ENCODE measurements around the gene PARVG.
A peak's percentile ranks its signal among the peaks of the same experiment; 100 is the strongest.

Gene PARVG

DNA sequence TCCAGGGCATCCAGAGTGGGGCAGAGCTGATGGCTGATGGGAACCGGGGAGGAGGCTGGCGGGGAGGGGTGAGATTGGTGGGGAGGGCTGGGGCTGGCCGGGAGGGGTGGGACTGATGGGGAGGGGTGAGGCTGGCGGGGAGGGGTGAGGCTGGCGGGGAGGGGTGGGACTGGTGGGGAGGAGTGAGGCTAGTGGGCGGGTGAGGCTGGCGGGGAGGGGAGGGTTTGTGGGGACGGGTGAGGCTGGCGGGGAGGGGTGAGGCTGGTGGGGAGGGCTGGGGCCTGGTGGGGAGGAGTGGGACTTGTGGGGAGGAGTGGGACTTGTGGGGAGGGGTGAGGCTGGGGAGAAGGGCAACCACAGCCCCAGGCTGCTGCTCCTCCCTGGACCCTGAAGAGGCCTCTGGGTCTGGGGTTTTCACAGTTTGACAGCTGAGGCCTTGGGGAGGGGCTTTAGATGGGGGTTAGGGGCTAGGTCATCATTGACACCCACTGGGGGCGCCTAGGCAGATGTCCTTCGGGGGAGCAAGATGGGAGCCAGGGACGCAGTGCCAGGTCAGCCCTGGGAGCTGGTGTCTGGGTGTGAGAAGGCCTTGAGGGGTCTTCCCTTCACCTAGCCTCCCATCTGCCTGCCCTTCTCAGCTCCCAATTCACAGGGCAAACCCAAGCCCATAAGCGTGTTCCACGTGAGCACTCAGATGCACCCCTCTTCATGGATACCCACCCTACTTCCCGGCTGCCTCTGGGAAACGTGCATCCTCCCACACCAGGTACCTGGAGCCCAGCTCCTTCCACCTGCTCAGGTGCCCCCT, 26.7 kb downstream of the PARVG start:
- POLR2A ChIA-PET, result no interaction called here
- no peak for TF ChIP-seq NFRKB (IDR thresholded peaks at IDR 0.05)
- no peak for TF ChIP-seq ELF4 (IDR thresholded peaks at IDR 0.05)
- TF ChIP-seq BHLHE40 (IDR thresholded peaks at IDR 0.05; ENCODE audit: borderline replicate concordance), result no peak
- no peak for TF ChIP-seq SP1 (IDR thresholded peaks at IDR 0.05)
- no peak for TF ChIP-seq FOXM1 (IDR thresholded peaks at IDR 0.05; ENCODE audit: borderline replicate concordance)
- TF ChIP-seq FOXA1 (IDR thresholded peaks at IDR 0.05), result no peak
- TF ChIP-seq LEF1 (IDR thresholded peaks at IDR 0.05; ENCODE audit: borderline replicate concordance), result no peak
- TF ChIP-seq TARDBP (IDR thresholded peaks at IDR 0.05), result no peak
- no peak for TF ChIP-seq L3MBTL2 (conservative IDR thresholded peaks at IDR 0.05)
- no peak for TF ChIP-seq CTBP1 (IDR thresholded peaks at IDR 0.05; ENCODE audit: borderline replicate concordance)
- no peak for TF ChIP-seq ZNF384 (IDR thresholded peaks at IDR 0.05)
- TF ChIP-seq, protein P1, sequence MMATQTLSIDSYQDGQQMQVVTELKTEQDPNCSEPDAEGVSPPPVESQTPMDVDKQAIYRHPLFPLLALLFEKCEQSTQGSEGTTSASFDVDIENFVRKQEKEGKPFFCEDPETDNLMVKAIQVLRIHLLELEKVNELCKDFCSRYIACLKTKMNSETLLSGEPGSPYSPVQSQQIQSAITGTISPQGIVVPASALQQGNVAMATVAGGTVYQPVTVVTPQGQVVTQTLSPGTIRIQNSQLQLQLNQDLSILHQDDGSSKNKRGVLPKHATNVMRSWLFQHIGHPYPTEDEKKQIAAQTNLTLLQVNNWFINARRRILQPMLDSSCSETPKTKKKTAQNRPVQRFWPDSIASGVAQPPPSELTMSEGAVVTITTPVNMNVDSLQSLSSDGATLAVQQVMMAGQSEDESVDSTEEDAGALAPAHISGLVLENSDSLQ (IDR thresholded peaks at IDR 0.05), result no peak
- TF ChIP-seq ARNT (IDR thresholded peaks at IDR 0.05), result no peak
- TF ChIP-seq HDGF (IDR thresholded peaks at IDR 0.05; ENCODE audit: borderline replicate concordance), result no peak
- no peak for TF ChIP-seq FOXK2 (IDR thresholded peaks at IDR 0.05)
- TF ChIP-seq SUZ12 (IDR thresholded peaks at IDR 0.05), result no peak
- CTCF ChIA-PET, result no interaction called here
- DNase-seq (ENCODE audit: extremely low spot score), result no peak

DNA sequence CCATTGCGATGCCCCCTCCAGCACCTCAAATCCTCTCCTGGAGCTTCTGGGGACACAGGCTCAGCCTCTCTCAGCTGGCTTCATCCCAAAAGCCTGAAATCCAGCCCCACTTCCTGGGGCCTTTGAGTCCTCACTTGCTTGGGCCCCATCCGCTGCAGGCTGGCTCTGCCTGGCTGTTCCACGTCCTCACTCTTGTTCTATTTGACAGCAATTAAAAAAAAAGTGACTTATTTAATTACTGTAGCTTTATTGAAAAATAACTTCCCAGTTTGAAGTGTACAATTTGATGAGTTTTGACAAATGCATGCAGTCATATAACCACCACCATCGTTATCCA, 27.2 kb downstream of the PARVG start:
- no peak for TF ChIP-seq LEF1 (IDR thresholded peaks at IDR 0.05; ENCODE audit: borderline replicate concordance)
- ChIA-PET CTCF (no interaction called here), POLR2A (no interaction called here)
- DNase-seq (ENCODE audit: extremely low spot score), result no peak

DNA sequence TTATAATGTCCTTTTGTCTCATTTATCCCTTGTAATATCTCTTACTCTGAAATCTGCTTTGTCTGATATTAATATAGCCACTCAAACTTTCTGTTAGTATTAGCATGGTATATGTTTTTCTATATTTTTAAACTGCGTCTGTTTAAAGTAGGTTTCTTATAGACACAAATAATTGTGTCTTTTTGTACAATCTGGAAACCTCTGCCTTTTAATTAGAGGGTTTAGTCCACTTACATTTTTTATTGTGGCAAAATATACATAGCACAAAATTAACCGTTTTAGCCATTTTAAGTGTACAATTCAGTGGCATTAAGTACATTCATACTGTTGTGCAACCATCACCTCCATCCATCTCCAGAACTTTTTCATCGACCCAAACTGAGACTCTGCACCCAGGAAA, 28.6 kb downstream of the PARVG start:
- TF ChIP-seq SP1 (IDR thresholded peaks at IDR 0.05) (no peak), NFRKB (IDR thresholded peaks at IDR 0.05) (no peak), FOXM1 (IDR thresholded peaks at IDR 0.05; ENCODE audit: borderline replicate concordance) (no peak), BHLHE40 (IDR thresholded peaks at IDR 0.05; ENCODE audit: borderline replicate concordance) (no peak), L3MBTL2 (conservative IDR thresholded peaks at IDR 0.05) (no peak), CTBP1 (IDR thresholded peaks at IDR 0.05; ENCODE audit: borderline replicate concordance) (no peak), SUZ12 (IDR thresholded peaks at IDR 0.05) (no peak), HDGF (IDR thresholded peaks at IDR 0.05; ENCODE audit: borderline replicate concordance) (no peak), TARDBP (IDR thresholded peaks at IDR 0.05) (no peak)
- CTCF ChIA-PET, result no interaction called here
- POLR2A ChIA-PET, result no interaction called here
- no peak for DNase-seq (ENCODE audit: extremely low spot score)

DNA sequence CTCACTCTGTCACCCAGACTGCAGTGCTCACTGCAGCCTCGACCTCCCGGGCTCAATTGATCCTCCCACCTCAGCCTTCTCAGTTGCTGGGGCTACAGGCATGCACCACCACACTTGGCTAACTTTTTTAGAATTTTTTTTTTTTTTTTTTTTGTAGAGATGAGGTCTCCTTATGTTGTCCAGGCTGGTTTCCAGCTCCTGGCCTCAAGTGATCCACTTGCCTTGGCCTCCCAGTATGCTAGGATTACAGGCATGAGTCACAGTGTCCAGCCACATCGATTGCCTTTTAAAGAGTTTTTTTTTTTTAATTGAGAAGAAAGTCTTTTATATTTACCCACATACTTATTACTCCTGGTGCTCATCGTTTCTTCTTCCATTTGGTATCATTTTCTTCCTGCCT, 30.0 kb downstream of the PARVG start:
- no peak for DNase-seq (ENCODE audit: extremely low spot score)
- ChIA-PET POLR2A (no interaction called here), CTCF (no interaction called here)
- TF ChIP-seq ARNT (IDR thresholded peaks at IDR 0.05), result no peak
- TF ChIP-seq SUZ12 (IDR thresholded peaks at IDR 0.05), result no peak
- TF ChIP-seq FOXK2 (IDR thresholded peaks at IDR 0.05), result no peak
- no peak for TF ChIP-seq FOXA1 (IDR thresholded peaks at IDR 0.05)
- TF ChIP-seq ZNF384 (IDR thresholded peaks at IDR 0.05), result no peak
- TF ChIP-seq, protein P1 (IDR thresholded peaks at IDR 0.05), result no peak
- TF ChIP-seq ELF4 (IDR thresholded peaks at IDR 0.05), result no peak
- TF ChIP-seq CTBP1 (IDR thresholded peaks at IDR 0.05; ENCODE audit: borderline replicate concordance), result no peak
- TF ChIP-seq FOXM1 (IDR thresholded peaks at IDR 0.05; ENCODE audit: borderline replicate concordance), result no peak
- TF ChIP-seq TARDBP (IDR thresholded peaks at IDR 0.05), result no peak
- no peak for TF ChIP-seq NFRKB (IDR thresholded peaks at IDR 0.05)
- no peak for TF ChIP-seq L3MBTL2 (conservative IDR thresholded peaks at IDR 0.05)
- no peak for TF ChIP-seq LEF1 (IDR thresholded peaks at IDR 0.05; ENCODE audit: borderline replicate concordance)
- TF ChIP-seq BHLHE40 (IDR thresholded peaks at IDR 0.05; ENCODE audit: borderline replicate concordance), result no peak

DNA sequence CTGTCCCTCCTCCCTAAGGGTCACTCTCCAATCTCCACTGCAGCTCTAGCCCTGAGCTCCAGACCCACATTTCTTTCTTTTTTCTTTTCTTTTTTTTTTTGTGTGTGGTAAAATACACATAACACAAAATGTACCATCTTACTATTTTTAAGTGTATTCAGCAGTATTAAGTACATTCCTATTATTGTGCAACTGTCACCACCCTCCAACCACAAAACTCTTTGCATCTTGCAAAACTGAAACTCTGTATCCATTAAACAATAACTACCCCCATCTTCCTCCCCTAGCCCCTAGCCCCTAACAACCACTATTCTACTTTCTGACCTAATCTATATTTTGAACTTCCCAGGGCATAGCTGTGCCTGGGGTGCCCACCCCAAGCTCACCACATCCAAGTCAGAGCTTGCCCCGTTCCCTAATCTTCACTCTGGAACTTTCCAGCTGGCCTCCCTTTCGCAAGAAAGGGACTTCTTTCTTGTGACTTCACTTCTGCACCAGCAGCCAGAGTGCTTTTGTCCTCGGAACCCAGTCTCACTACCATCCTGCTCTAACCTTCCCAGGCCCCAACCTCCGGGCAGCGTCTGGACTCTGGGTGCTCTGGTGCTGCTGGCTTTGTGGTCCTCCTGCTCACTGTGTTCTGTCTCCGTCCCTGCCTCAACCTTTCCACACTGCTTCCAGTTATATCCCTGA, 30.7 kb downstream of the PARVG start:
- ChIA-PET POLR2A (no interaction called here), CTCF (no interaction called here)
- peak; percentile 6 for DNase-seq (ENCODE audit: extremely low spot score)
- TF ChIP-seq SP1 (IDR thresholded peaks at IDR 0.05) (no peak), CTBP1 (IDR thresholded peaks at IDR 0.05; ENCODE audit: borderline replicate concordance) (no peak), NFRKB (IDR thresholded peaks at IDR 0.05) (no peak), TARDBP (IDR thresholded peaks at IDR 0.05) (no peak), FOXM1 (IDR thresholded peaks at IDR 0.05; ENCODE audit: borderline replicate concordance) (no peak), ARNT (IDR thresholded peaks at IDR 0.05) (no peak), ELF4 (IDR thresholded peaks at IDR 0.05) (no peak), LEF1 (IDR thresholded peaks at IDR 0.05; ENCODE audit: borderline replicate concordance) (no peak), FOXA1 (IDR thresholded peaks at IDR 0.05) (no peak), ZNF384 (IDR thresholded peaks at IDR 0.05) (no peak), HDGF (IDR thresholded peaks at IDR 0.05; ENCODE audit: borderline replicate concordance) (no peak), SUZ12 (IDR thresholded peaks at IDR 0.05) (no peak), FOXK2 (IDR thresholded peaks at IDR 0.05) (no peak), L3MBTL2 (conservative IDR thresholded peaks at IDR 0.05) (no peak), BHLHE40 (IDR thresholded peaks at IDR 0.05; ENCODE audit: borderline replicate concordance) (no peak)
- TF ChIP-seq, protein P1 (IDR thresholded peaks at IDR 0.05), result no peak

All from HEK293T (cell line).